ENCODE results near the gene MBD3L5.
"Not testable (repeated sequence)": the region's sequence is repeated elsewhere in the genome, so short reads cannot be mapped to it uniquely, and the experiment has no call there.

Gene MBD3L5

GRCh38 chr19:7030278-7030677 lies at the start of gene MBD3L5:
Gene MBD3L5, plus strand, starts transcription at chr19:7030578. Its CDS starts 34 bp downstream, at chr19:7030612.
- DNase-seq (ENCODE audit: low read depth) = not testable (repeated sequence)

GRCh38 chr19:6983448-6983847 lies 46.9 kb upstream of the MBD3L5 start:
- no peak for DNase-seq (ENCODE audit: low read depth)

- DNase-seq (ENCODE audit: low read depth) = no peak
Measured at GRCh38 chr19:6987850-6988249, 42.5 kb upstream of the MBD3L5 start.

- no peak for DNase-seq (ENCODE audit: low read depth)
Measured at GRCh38 chr19:6988257-6988656, 42.1 kb upstream of the MBD3L5 start.

GRCh38 chr19:6995054-6995453 lies 35.3 kb upstream of the MBD3L5 start:
- DNase-seq (ENCODE audit: low read depth) = no peak

GRCh38 chr19:6996810-6997209 lies 33.6 kb upstream of the MBD3L5 start:
- DNase-seq (ENCODE audit: low read depth) = no peak

GRCh38 chr19:6997679-6998445 lies 32.5 kb upstream of the MBD3L5 start:
- peak; percentile 53 for DNase-seq (ENCODE audit: low read depth)

GRCh38 chr19:6999933-7000332 lies 30.4 kb upstream of the MBD3L5 start:
- no peak for DNase-seq (ENCODE audit: low read depth)

- no peak for DNase-seq (ENCODE audit: low read depth)
Measured at GRCh38 chr19:7000333-7000732, 30.0 kb upstream of the MBD3L5 start.

- DNase-seq (ENCODE audit: low read depth) = no peak
Measured at GRCh38 chr19:7000816-7001215, 29.6 kb upstream of the MBD3L5 start.

- no peak for DNase-seq (ENCODE audit: low read depth)
Measured at GRCh38 chr19:7004313-7004931, 26.0 kb upstream of the MBD3L5 start.

- DNase-seq (ENCODE audit: low read depth) = no peak
Measured at GRCh38 chr19:7006135-7006704, 24.2 kb upstream of the MBD3L5 start.

- no peak for DNase-seq (ENCODE audit: low read depth)
Measured at GRCh38 chr19:7007859-7008258, 22.5 kb upstream of the MBD3L5 start.

- no peak for DNase-seq (ENCODE audit: low read depth)
Measured at GRCh38 chr19:7010722-7011593, 19.4 kb upstream of the MBD3L5 start.

GRCh38 chr19:7013678-7014077 lies 16.7 kb upstream of the MBD3L5 start:
- DNase-seq (ENCODE audit: low read depth) = peak; percentile 71

- no peak for DNase-seq (ENCODE audit: low read depth)
Measured at GRCh38 chr19:7018828-7019227, 11.6 kb upstream of the MBD3L5 start.

- DNase-seq (ENCODE audit: low read depth) = not testable (repeated sequence)
Measured at GRCh38 chr19:7021331-7021730, 9.0 kb upstream of the MBD3L5 start, which contains the start of gene MBD3L2B. Gene MBD3L2B, minus strand, starts transcription at chr19:7021431. Its CDS starts 34 bp downstream, at chr19:7021397.

GRCh38 chr19:7028790-7029189 lies 1.6 kb upstream of the MBD3L5 start:
- not testable (repeated sequence) for DNase-seq (ENCODE audit: low read depth)

- not testable (repeated sequence) for DNase-seq (ENCODE audit: low read depth)
Measured at GRCh38 chr19:7040079-7040478, 9.7 kb downstream of the MBD3L5 start, which contains the start of gene MBD3L4. Gene MBD3L4, minus strand, starts transcription at chr19:7040179. Its CDS starts 35 bp downstream, at chr19:7040144.

GRCh38 chr19:7041563-7041962 lies 11.2 kb downstream of the MBD3L5 start:
- DNase-seq (ENCODE audit: low read depth) = not testable (repeated sequence)

GRCh38 chr19:7049021-7049420 lies 18.6 kb downstream of the MBD3L5 start, which contains the start of gene MBD3L2:
Gene MBD3L2, plus strand, starts transcription at chr19:7049321. Its CDS starts 53 bp downstream, at chr19:7049374.
- DNase-seq (ENCODE audit: low read depth) = not testable (repeated sequence)

GRCh38 chr19:7051421-7051820 lies 21.0 kb downstream of the MBD3L5 start:
- DNase-seq (ENCODE audit: low read depth) = not testable (repeated sequence)

Measured in HS-5 (cell line).